GM10266 (cell line): ENCODE results near the gene ZNF330.
"Not testable (repeated sequence)": the region's sequence is repeated elsewhere in the genome, so short reads cannot be mapped to it uniquely, and the experiment has no call there.

Experiments
- DNase-seq: peaks from one replicate; pipeline ENCODE4 v3.0.0; 2012; ENCODE audit errors: extremely low spot score
- TF ChIP-seq, protein P1 (sequence below): IDR thresholded peaks from 2 replicates; pipeline ENCODE4 v1.5.1; 2012; ENCODE audit warnings: mild to moderate bottlenecking, low read depth; ENCODE audit not compliant: control insufficient read depth, insufficient read depth; ENCODE audit errors: missing control alignments

The ZNF330 gene

DNA sequence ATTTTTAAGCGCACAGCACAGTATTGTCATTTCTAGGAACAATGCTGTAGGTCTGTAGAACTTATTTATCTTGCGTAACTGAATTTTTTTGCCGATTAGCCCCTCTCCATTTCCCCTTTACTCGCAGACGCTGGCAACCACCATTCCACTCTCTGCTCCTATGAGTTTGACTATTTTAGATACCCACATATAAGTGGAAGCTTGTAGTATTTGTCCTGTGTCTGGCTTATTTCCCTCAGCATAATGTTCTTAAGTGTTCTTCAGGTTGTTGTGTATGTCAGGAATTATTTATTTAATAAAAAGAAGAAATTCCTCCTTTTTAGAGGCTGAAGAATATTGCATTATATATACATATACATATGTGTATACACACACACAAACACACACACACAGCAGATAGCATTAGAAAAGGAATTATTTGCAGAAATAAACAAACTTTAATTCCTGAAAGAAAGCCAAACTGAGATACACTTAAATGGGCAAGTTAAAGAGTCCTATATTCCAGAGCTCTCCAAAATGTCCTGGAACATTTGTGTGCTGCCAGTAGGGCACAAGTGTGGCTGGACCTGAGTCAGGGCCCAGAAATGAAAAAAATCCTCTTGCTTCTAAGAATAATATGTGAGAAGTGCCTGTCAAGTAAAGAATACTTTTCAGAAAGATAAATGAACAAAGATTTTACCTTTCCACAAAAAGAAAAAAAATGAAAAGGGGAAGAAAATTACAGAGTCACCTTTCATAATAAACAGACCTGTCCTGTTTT lies 4.5 kb upstream of the ZNF330 start:
- TF ChIP-seq, protein P1, sequence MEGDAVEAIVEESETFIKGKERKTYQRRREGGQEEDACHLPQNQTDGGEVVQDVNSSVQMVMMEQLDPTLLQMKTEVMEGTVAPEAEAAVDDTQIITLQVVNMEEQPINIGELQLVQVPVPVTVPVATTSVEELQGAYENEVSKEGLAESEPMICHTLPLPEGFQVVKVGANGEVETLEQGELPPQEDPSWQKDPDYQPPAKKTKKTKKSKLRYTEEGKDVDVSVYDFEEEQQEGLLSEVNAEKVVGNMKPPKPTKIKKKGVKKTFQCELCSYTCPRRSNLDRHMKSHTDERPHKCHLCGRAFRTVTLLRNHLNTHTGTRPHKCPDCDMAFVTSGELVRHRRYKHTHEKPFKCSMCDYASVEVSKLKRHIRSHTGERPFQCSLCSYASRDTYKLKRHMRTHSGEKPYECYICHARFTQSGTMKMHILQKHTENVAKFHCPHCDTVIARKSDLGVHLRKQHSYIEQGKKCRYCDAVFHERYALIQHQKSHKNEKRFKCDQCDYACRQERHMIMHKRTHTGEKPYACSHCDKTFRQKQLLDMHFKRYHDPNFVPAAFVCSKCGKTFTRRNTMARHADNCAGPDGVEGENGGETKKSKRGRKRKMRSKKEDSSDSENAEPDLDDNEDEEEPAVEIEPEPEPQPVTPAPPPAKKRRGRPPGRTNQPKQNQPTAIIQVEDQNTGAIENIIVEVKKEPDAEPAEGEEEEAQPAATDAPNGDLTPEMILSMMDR: no peak
- DNase-seq: no peak

DNA sequence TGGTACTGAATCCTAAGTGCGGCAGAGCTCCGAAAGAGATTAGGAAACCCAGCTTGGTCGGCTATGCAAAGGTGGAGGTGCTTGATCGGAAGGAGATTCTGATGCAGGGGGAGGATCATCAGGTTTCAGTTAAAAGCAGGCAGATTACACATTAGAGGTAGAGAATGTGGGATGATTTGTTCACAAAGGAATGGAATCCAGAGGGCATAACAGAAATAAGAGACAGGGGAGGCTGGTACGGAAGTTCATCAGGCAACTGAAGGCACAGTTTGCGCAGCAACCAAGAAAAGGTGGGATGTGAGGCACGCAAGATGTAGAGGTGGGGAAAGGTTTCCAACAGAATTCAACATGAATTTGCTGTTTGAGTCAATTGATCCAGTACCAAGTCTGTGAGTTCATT lies 424 bp upstream of the ZNF330 start:
- TF ChIP-seq, protein P1: no peak
- DNase-seq: no peak

DNA sequence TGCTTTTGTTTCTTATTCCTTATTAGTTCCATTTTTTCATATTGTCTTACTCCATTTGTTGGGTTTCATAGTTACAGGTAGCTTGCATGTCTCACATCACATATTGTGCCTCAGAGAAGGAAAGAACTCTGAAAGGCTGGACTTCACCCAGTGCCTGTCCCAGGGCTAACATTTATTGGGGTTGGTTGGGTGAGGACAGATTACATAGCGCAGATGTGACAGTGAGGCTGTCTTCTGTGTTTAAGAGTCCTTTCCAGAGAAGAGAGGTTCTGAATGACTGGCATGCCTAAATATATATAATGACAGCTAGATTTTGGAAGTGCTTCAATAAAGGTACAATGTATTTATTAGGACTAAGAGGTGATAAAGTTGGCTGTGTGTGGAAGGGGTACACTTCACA lies 2.7 kb downstream of the ZNF330 start:
- no peak for DNase-seq
- TF ChIP-seq, protein P1: no peak

DNA sequence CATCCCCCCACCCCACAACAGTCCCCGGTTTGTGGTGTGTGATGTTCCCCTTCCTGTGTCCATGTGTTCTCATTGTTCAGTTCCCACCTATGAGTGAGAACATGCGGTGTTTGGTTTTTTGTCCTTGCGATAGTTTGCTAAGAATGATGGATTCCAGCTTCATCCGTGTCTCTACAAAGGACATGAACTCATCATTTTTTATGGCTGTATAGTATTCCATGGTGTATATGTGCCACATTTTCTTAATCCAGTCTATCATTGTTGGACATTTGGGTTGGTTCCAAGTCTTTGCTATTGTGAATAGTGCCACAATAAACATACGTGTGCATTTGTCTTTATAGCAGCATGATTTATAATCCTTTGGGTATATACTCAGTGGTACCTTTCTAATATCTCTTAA lies 6.6 kb downstream of the ZNF330 start:
- DNase-seq: not testable (repeated sequence)

DNA sequence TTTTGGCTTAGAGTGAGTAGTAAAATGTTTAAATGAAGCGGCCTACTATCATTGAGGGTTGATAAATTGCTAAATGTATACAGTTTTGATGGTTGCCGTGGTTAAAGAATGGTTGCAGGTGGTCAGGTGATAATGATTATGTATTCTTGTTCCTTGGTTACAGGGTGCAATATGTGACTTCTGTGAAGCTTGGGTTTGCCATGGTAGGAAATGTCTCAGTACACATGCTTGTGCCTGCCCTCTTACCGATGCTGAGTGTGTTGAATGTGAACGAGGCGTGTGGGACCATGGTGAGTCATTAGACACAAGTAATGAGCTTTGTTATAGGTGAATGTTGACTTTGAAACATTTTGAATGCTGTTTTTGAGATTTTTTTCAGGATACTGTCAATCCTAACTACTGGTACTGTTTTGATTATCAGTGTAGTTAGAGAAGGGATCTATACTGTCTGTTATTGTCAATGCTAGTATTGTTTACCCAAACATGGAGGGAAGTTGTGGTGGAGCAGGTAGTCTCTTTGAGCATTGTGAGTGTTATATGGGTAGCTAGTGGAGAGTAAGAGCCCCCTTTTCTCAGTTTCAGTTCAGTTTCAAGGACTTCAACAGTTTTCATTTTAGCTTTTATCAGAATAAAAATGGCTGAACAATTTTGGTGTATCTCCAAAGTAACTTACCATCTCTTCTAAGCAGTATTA lies 8.9 kb downstream of the ZNF330 start:
- no peak for DNase-seq
- TF ChIP-seq, protein P1: no peak

DNA sequence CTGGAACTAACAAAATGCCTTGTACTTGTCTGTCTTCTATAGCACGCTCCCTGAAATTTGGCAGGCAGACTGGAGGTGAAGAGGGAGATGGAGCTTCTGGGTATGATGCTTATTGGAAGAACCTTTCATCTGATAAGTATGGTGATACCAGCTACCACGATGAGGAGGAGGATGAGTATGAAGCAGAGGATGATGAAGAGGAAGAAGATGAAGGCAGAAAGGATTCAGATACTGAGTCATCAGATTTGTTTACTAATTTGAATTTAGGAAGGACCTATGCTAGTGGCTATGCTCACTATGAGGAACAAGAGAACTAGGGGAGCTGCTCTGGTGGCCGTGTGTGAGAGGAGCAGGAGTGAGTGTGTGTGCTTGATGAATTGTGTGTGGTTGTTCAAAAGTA lies 13.0 kb downstream of the ZNF330 start:
- no peak for DNase-seq
- TF ChIP-seq, protein P1: no peak

DNA sequence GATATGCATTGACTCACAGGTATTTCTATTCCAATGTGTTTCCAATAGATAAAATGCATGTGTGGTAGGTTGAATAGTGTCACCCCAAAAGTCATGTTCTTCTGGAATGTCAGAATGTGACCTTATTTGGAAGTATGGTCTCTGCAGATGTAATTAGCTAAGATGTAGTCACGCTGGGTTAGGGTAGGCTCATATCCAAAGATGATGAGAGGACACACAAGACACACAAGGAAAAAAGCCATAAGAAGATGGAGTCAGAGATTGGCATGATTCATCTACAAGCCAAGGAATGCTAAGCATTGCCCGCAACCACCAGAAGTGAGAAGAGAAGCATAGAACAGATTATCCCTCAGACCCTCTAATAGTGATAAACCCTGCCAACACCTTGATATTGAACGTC lies 17.5 kb downstream of the ZNF330 start:
- TF ChIP-seq, protein P1: no peak
- no peak for DNase-seq

DNA sequence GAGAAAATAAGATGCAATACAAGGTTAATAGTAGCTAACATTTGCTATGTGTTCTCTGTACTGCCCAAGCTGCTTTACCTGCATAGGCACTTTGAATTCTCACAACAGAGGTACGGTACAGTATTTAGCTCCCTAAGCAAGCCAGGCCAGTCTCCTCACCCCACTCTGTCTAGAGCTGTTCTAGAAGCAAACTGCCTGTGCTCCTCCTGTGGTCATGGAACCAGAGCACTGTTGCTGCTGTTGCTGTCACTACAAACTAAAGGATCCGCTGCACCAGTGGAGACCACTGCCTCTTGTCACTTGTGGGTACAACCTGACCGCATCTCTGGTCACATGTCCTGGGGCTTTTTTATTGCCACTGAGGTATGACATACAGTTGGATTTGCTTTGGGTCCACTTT lies 19.6 kb downstream of the ZNF330 start:
- no peak for DNase-seq
- TF ChIP-seq, protein P1: no peak
